ENCODE data around the gene LRRC10B.
A peak's percentile ranks its signal among the peaks of the same experiment; 100 is the strongest.
"Not testable (repeated sequence)": the region's sequence is repeated elsewhere in the genome, so short reads cannot be mapped to it uniquely, and the experiment has no call there.

LRRC10B gene

GRCh38 chr11:61507962-61508861 is at the start of gene LRRC10B:
TSS of gene LRRC10B (plus strand) at chr11:61508749. CDS start at chr11:61508999, 250 bp downstream.
- no peak for DNase-seq (ENCODE audit: low read depth)
- H3K4me3 ChIP-seq (ENCODE audit: low read length), result no peak within 1 kb of the TSS
- TF ChIP-seq CTCF (conservative IDR thresholded peaks at IDR 0.05; ENCODE audit: low read length), result no peak

- DNase-seq (ENCODE audit: low read depth), result peak; percentile 83
- TF ChIP-seq CTCF (conservative IDR thresholded peaks at IDR 0.05; ENCODE audit: low read length), result no peak
- H3K4me3 ChIP-seq (ENCODE audit: low read length), result no peak overlapping the region
Measured at GRCh38 chr11:61460474-61460881, 48.1 kb upstream of the LRRC10B start.

- TF ChIP-seq CTCF (conservative IDR thresholded peaks at IDR 0.05; ENCODE audit: low read length), result no peak; the same call in 1 of the 2 replicates
- DNase-seq (ENCODE audit: low read depth), result no peak
- H3K4me3 ChIP-seq (ENCODE audit: low read length), result no peak overlapping the region
Measured at GRCh38 chr11:61460986-61461385, 47.6 kb upstream of the LRRC10B start.

- H3K4me3 ChIP-seq (ENCODE audit: low read length); DNase-seq (ENCODE audit: low read depth): not testable (repeated sequence)
Measured at GRCh38 chr11:61467602-61468001, 40.9 kb upstream of the LRRC10B start.

- no peak for TF ChIP-seq CTCF (conservative IDR thresholded peaks at IDR 0.05; ENCODE audit: low read length)
- DNase-seq (ENCODE audit: low read depth), result no peak
- no peak overlapping the region for H3K4me3 ChIP-seq (ENCODE audit: low read length)
Measured at GRCh38 chr11:61468002-61468401, 40.5 kb upstream of the LRRC10B start.

GRCh38 chr11:61472282-61472681 is 36.3 kb upstream of the LRRC10B start:
- no peak overlapping the region for H3K4me3 ChIP-seq (ENCODE audit: low read length)
- DNase-seq (ENCODE audit: low read depth), result peak; percentile 71
- no peak for TF ChIP-seq CTCF (conservative IDR thresholded peaks at IDR 0.05; ENCODE audit: low read length)

- no peak overlapping the region for H3K4me3 ChIP-seq (ENCODE audit: low read length)
- DNase-seq (ENCODE audit: low read depth), result peak; percentile 80
- no peak for TF ChIP-seq CTCF (conservative IDR thresholded peaks at IDR 0.05; ENCODE audit: low read length)
Measured at GRCh38 chr11:61472868-61473267, 35.7 kb upstream of the LRRC10B start.
